ENCODE measurements around the gene ZNF593OS.

The ZNF593OS gene

GRCh38 chr1:26169669-26170471 is 1.8 kb downstream of the ZNF593OS start, which contains the start of gene ZNF593:
Gene ZNF593, plus strand, starts transcription at chr1:26169908. Its CDS starts 76 bp downstream, at chr1:26169984.
- Mint-ChIP-seq H3K27ac (peak within 1 kb of the TSS; percentile 86), H3K4me1 (ENCODE audit: low read depth) (peaks cover 20% of the 10 kb centered on the region), H3K36me3 (ENCODE audit: low read depth) (no peaks in the 10 kb centered on the region), H3K27me3 (ENCODE audit: low read depth) (peaks cover 18% of the 10 kb centered on the region), H3K4me3 (peak within 1 kb of the TSS; percentile 90), H3K9me3 (no peaks in the 10 kb centered on the region)
- DNase-seq (ENCODE audit: low spot score), result peak; percentile 92

- Mint-ChIP-seq H3K27me3 (ENCODE audit: low read depth) (peaks cover 21% of the 10 kb centered on the region), H3K4me3 (peak overlapping the region; percentile 75), H3K4me1 (ENCODE audit: low read depth) (peaks cover 20% of the 10 kb centered on the region), H3K36me3 (ENCODE audit: low read depth) (no peaks in the 10 kb centered on the region), H3K9me3 (no peaks in the 10 kb centered on the region), H3K27ac (peak overlapping the region; percentile 62)
- DNase-seq (ENCODE audit: low spot score), result no peak
Measured at GRCh38 chr1:26169198-26169554, 2.5 kb downstream of the ZNF593OS start.

- H3K27me3 Mint-ChIP-seq (ENCODE audit: low read depth), result peaks cover 23% of the 10 kb centered on the region
- no peaks in the 10 kb centered on the region for H3K36me3 Mint-ChIP-seq (ENCODE audit: low read depth)
- H3K4me3 Mint-ChIP-seq, result peak within 1 kb of the TSS; percentile 90
- H3K4me1 Mint-ChIP-seq (ENCODE audit: low read depth), result peaks cover 21% of the 10 kb centered on the region
- no peaks in the 10 kb centered on the region for H3K9me3 Mint-ChIP-seq
- DNase-seq (ENCODE audit: low spot score), result no peak
- peak within 1 kb of the TSS; percentile 86 for H3K27ac Mint-ChIP-seq
Measured at GRCh38 chr1:26168410-26169197, 3.0 kb downstream of the ZNF593OS start, which contains the start of gene C1orf232. Gene C1orf232, minus strand, starts transcription at chr1:26168963. Its CDS starts 464 bp downstream, at chr1:26168499.

- DNase-seq (ENCODE audit: low spot score), result no peak
- Mint-ChIP-seq H3K27ac (no peak overlapping the region), H3K36me3 (ENCODE audit: low read depth) (no peaks in the 10 kb centered on the region), H3K27me3 (ENCODE audit: low read depth) (peaks cover 31% of the 10 kb centered on the region), H3K4me1 (ENCODE audit: low read depth) (peaks cover 25% of the 10 kb centered on the region), H3K4me3 (no peak overlapping the region), H3K9me3 (no peaks in the 10 kb centered on the region)
Measured at GRCh38 chr1:26166719-26167281, 4.8 kb downstream of the ZNF593OS start.

- Mint-ChIP-seq H3K4me1 (ENCODE audit: low read depth) (peaks cover 22% of the 10 kb centered on the region), H3K9me3 (no peaks in the 10 kb centered on the region), H3K27me3 (ENCODE audit: low read depth) (peaks cover 42% of the 10 kb centered on the region), H3K4me3 (peak overlapping the region; percentile 42), H3K36me3 (ENCODE audit: low read depth) (no peaks in the 10 kb centered on the region), H3K27ac (no peak overlapping the region)
- no peak for DNase-seq (ENCODE audit: low spot score)
Measured at GRCh38 chr1:26164861-26165842, 6.5 kb downstream of the ZNF593OS start.

- Mint-ChIP-seq H3K4me1 (ENCODE audit: low read depth) (peaks cover 21% of the 10 kb centered on the region), H3K27ac (no peak overlapping the region), H3K27me3 (ENCODE audit: low read depth) (peaks cover 49% of the 10 kb centered on the region), H3K36me3 (ENCODE audit: low read depth) (no peaks in the 10 kb centered on the region), H3K9me3 (no peaks in the 10 kb centered on the region), H3K4me3 (peak overlapping the region; percentile 42)
- peak; percentile 49 for DNase-seq (ENCODE audit: low spot score)
Measured at GRCh38 chr1:26164036-26164860, 7.4 kb downstream of the ZNF593OS start.

- Mint-ChIP-seq H3K27ac (no peak overlapping the region), H3K9me3 (no peaks in the 10 kb centered on the region), H3K4me3 (peak overlapping the region; percentile 34), H3K27me3 (ENCODE audit: low read depth) (peaks cover 53% of the 10 kb centered on the region), H3K36me3 (ENCODE audit: low read depth) (no peaks in the 10 kb centered on the region), H3K4me1 (ENCODE audit: low read depth) (peaks cover 21% of the 10 kb centered on the region)
- no peak for DNase-seq (ENCODE audit: low spot score)
Measured at GRCh38 chr1:26163684-26164035, 8.0 kb downstream of the ZNF593OS start.

GRCh38 chr1:26162220-26162709 is 9.4 kb downstream of the ZNF593OS start:
- peaks cover 21% of the 10 kb centered on the region for H3K4me1 Mint-ChIP-seq (ENCODE audit: low read depth)
- peaks cover 61% of the 10 kb centered on the region for H3K27me3 Mint-ChIP-seq (ENCODE audit: low read depth)
- H3K9me3 Mint-ChIP-seq, result no peaks in the 10 kb centered on the region
- H3K27ac Mint-ChIP-seq, result no peak overlapping the region
- DNase-seq (ENCODE audit: low spot score), result no peak
- H3K4me3 Mint-ChIP-seq, result peak overlapping the region; percentile 79
- no peaks in the 10 kb centered on the region for H3K36me3 Mint-ChIP-seq (ENCODE audit: low read depth)

- H3K36me3 Mint-ChIP-seq (ENCODE audit: low read depth), result no peaks in the 10 kb centered on the region
- DNase-seq (ENCODE audit: low spot score), result peak; percentile 44
- H3K4me1 Mint-ChIP-seq (ENCODE audit: low read depth), result peaks cover 18% of the 10 kb centered on the region
- no peaks in the 10 kb centered on the region for H3K9me3 Mint-ChIP-seq
- no peak overlapping the region for H3K27ac Mint-ChIP-seq
- H3K4me3 Mint-ChIP-seq, result peak overlapping the region; percentile 79
- peaks cover 64% of the 10 kb centered on the region for H3K27me3 Mint-ChIP-seq (ENCODE audit: low read depth)
Measured at GRCh38 chr1:26161415-26162219, 10.0 kb downstream of the ZNF593OS start.

GRCh38 chr1:26160527-26161414 is 10.9 kb downstream of the ZNF593OS start:
- Mint-ChIP-seq H3K36me3 (ENCODE audit: low read depth) (no peaks in the 10 kb centered on the region), H3K27me3 (ENCODE audit: low read depth) (peaks cover 62% of the 10 kb centered on the region), H3K4me3 (no peak overlapping the region), H3K27ac (no peak overlapping the region), H3K4me1 (ENCODE audit: low read depth) (peaks cover 17% of the 10 kb centered on the region), H3K9me3 (no peaks in the 10 kb centered on the region)
- no peak for DNase-seq (ENCODE audit: low spot score)

- Mint-ChIP-seq H3K9me3 (no peaks in the 10 kb centered on the region), H3K36me3 (ENCODE audit: low read depth) (no peaks in the 10 kb centered on the region), H3K27me3 (ENCODE audit: low read depth) (peaks cover 62% of the 10 kb centered on the region), H3K27ac (no peak overlapping the region), H3K4me1 (ENCODE audit: low read depth) (peaks cover 8% of the 10 kb centered on the region), H3K4me3 (no peak overlapping the region)
- no peak for DNase-seq (ENCODE audit: low spot score)
Measured at GRCh38 chr1:26159743-26160039, 11.9 kb downstream of the ZNF593OS start.
